ENCODE data around the gene NAT9.

DNA sequence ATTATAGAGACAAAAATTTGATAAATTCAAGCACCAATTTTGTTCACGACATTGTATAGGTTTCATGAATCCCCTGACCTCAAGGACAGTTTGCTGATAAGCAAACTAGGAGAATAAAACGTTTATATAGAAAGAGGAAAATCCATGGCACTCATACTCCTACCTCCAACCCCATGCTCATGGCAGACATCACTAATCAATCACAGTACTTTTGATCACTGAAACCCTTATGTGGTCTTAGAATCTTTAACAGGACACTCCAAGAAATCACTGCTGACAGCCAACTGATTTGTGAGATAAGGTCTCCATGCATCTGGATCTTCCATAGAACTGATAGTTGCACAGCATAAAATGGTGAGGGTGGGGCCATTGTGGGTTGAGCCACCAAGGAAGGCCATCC lies 32.4 kb downstream of the NAT9 start:
- TF ChIP-seq CTCF (IDR thresholded peaks at IDR 0.05 in 8 of 11, conservative IDR thresholded peaks at IDR 0.05 in 3 of 11) (no peak), POLR2A (IDR thresholded peaks at IDR 0.05) (no peak)

Measured in spleen (tissue), 7 donors.